B cell (primary cell): ENCODE data around the gene IRF9. TPM values are rescaled to one million over a fixed set of nuclear protein-coding genes. Genes with fewer than 3 reads are reported as not detected.
A peak's percentile ranks its signal among the peaks of the same experiment; 100 is the strongest.

Experiments used
- ATAC-seq: fragments of 200-7000 bp; cut with Tn5 transposase; one replicate; pipeline ENCODE4 v1.10.0; 2021; ENCODE audit warnings: low read depth, mild to moderate bottlenecking, moderate number of reproducible peaks, moderate library complexity
- CTCF ChIA-PET: fragments of 350-600 bp; sonication (Branson Sonifier 250); formaldehyde crosslinking; loops from one replicate; lab custom pipeline; 2021; ENCODE audit warnings: antibody characterized with exemption, inconsistent platforms; lab: Charles Lee
- POLR2A ChIA-PET: fragments of 350-600 bp; sonication (Branson Sonifier 250); formaldehyde crosslinking; loops from one replicate; lab custom pipeline; 2021; ENCODE audit warnings: antibody characterized with exemption; lab: Charles Lee
- DNase-seq: peaks from one replicate; pipeline ENCODE4 v3.0.0; 2013
- H2AFZ ChIP-seq: 2 replicates; pipeline ENCODE4 v1.6.1; 2012; ENCODE audit warnings: mild to moderate bottlenecking, low read depth, low read length; ENCODE audit not compliant: insufficient read depth, poor library complexity, severe bottlenecking
- H3K27ac ChIP-seq, 2 donors: 1 replicate in 1 of 2; 2 replicates in 1 of 2; pipeline ENCODE4 v1.5.1; 2012 to 2013; ENCODE audit warnings: low read length in 2 of 2, mild to moderate bottlenecking in 2 of 2, moderate library complexity in 1 of 2
- H3K27me3 ChIP-seq, 4 experiments: fragments of 200-600 bp in 1 of 4; sonication (generic) in 1 of 4; replicated peaks in 1 of 4; 1 replicate in 2 of 4; 2 replicates in 2 of 4; pipeline versions ENCODE4 v1.6.1 to v1.7.0; 2013 to 2016; ENCODE audit warnings: low read length in 3 of 4, mild to moderate bottlenecking in 2 of 4, mixed read lengths in 1 of 4, moderate library complexity in 1 of 4; ENCODE audit not compliant: insufficient read depth in 4 of 4, control insufficient read depth in 3 of 4; ENCODE audit errors: control extremely low read depth in 1 of 4
- H3K36me3 ChIP-seq, 2 experiments: replicated peaks in 1 of 2; 1 replicate in 1 of 2; 2 replicates in 1 of 2; pipeline versions ENCODE4 v1.6.1 to v1.7.1; 2013; ENCODE audit warnings: low read length in 1 of 2; ENCODE audit not compliant: insufficient read depth in 2 of 2, control insufficient read depth in 1 of 2; ENCODE audit errors: control extremely low read depth in 1 of 2, extremely low read depth in 1 of 2
- H3K4me1 ChIP-seq, 2 donors: fragments of 200-600 bp in 1 of 2; sonication (generic) in 1 of 2; 1 replicate in 1 of 2; 2 replicates in 1 of 2; pipeline versions ENCODE4 v1.5.1 to v1.6.1; 2013 to 2017; ENCODE audit warnings: low read length in 2 of 2; ENCODE audit not compliant: control insufficient read depth in 2 of 2, insufficient read depth in 2 of 2
- H3K4me2 ChIP-seq: replicated peaks from 2 replicates; pipeline ENCODE3; 2012; ENCODE audit warnings: mild to moderate bottlenecking, low read depth, low read length; ENCODE audit not compliant: poor library complexity, severe bottlenecking
- H3K4me3 ChIP-seq, 5 experiments: fragments of 200-600 bp in 1 of 5; sonication (generic) in 1 of 5; 1 replicate in 3 of 5; 2 replicates in 2 of 5; pipeline versions ENCODE4 v1.5.1 to v1.7.0; 2011 to 2016; ENCODE audit warnings: low read length in 4 of 5, mild to moderate bottlenecking in 4 of 5, low read depth in 2 of 5, control low read depth in 1 of 5, moderate library complexity in 1 of 5; ENCODE audit not compliant: insufficient read depth in 1 of 5; ENCODE audit errors: control extremely low read depth in 1 of 5, extremely low read depth in 1 of 5
- H3K79me2 ChIP-seq: fragments of 200-600 bp; sonication (generic); one replicate; pipeline ENCODE4 v1.6.0; 2016; ENCODE audit warnings: low read length; ENCODE audit not compliant: control insufficient read depth, insufficient read depth
- H3K9ac ChIP-seq: fragments of 200-600 bp; sonication (generic); 2 replicates; pipeline ENCODE4 v1.6.1; 2017; ENCODE audit warnings: mild to moderate bottlenecking, low read length, moderate library complexity
- H3K9me3 ChIP-seq, 3 donors: one replicate each; pipeline versions ENCODE4 v1.6.1 to v1.7.1; 2013; ENCODE audit warnings: low read length in 2 of 3; ENCODE audit not compliant: control insufficient read depth in 2 of 3, insufficient read depth in 1 of 3; ENCODE audit errors: control extremely low read depth in 1 of 3
- H4K20me1 ChIP-seq: 2 replicates; pipeline ENCODE4 v1.6.0; 2012; ENCODE audit warnings: mild to moderate bottlenecking, low read length; ENCODE audit not compliant: insufficient read depth, control insufficient read depth, poor library complexity, severe bottlenecking
- H3K27ac Mint-ChIP-seq: one replicate; pipeline ENCODE4 v1.8.0; 2021; ENCODE audit warnings: mixed read lengths
- H3K27me3 Mint-ChIP-seq: one replicate; pipeline ENCODE4 v1.8.0; 2021; ENCODE audit warnings: mixed read lengths
- H3K4me1 Mint-ChIP-seq: one replicate; pipeline ENCODE4 v1.8.0; 2021; ENCODE audit warnings: mixed read lengths
- H3K4me3 Mint-ChIP-seq: one replicate; pipeline ENCODE4 v1.8.0; 2021; ENCODE audit warnings: mixed read lengths
- H3K9me3 Mint-ChIP-seq: one replicate; pipeline ENCODE4 v1.8.0; 2022; ENCODE audit warnings: mixed read lengths; ENCODE audit not compliant: insufficient read depth
- EZH2 ChIP-seq: IDR thresholded peaks from 2 replicates; pipeline ENCODE4 v1.6.1; 2012; ENCODE audit warnings: borderline replicate concordance, low read depth, mild to moderate bottlenecking, moderate library complexity, low read length; ENCODE audit not compliant: insufficient read depth, poor library complexity, severe bottlenecking
- WGBS: methylation state at CpG from one replicate; pipeline ENCODE4 v1.1.5; 2013; ENCODE audit warnings: missing lambda C conversion rate; ENCODE audit not compliant: insufficient coverage; 5-methylcytosine and 5-hydroxymethylcytosine counted together
- intact Hi-C: fragments of 100-400 bp; cut with micrococcal nuclease; formaldehyde crosslinking; loops from one replicate; pipeline ENCODE4 v1.10.0; 2022
- polyA plus RNA-seq: library from polyadenylated mRNA; depleted of rRNA; stranded (reverse); fragments of >200 nt; gene quantifications from 2 replicates; pipeline ENCODE4 v1.2.3, GENCODE V29; 2012
- total RNA-seq, 2 donors: library from RNA; stranded (reverse); fragments of 120-200 nt in 1 of 2; gene quantifications; 1 replicate in 1 of 2; 2 replicates in 1 of 2; pipeline versions ENCODE4 v1.2.3 to v1.2.4, GENCODE V29; 2013 to 2022
- TF ChIP-seq, protein P1 (sequence below): fragments of 200-600 bp; IDR thresholded peaks from one replicate; pipeline ENCODE4 v1.8.0; 2022; ENCODE audit warnings: antibody characterized with exemption, mild to moderate bottlenecking

Gene IRF9
- total and polyA plus RNA-seq, 2 donors (not counting 1 experiment from before 2014, with no cell fraction given), result 191 to 269 TPM

DNA sequence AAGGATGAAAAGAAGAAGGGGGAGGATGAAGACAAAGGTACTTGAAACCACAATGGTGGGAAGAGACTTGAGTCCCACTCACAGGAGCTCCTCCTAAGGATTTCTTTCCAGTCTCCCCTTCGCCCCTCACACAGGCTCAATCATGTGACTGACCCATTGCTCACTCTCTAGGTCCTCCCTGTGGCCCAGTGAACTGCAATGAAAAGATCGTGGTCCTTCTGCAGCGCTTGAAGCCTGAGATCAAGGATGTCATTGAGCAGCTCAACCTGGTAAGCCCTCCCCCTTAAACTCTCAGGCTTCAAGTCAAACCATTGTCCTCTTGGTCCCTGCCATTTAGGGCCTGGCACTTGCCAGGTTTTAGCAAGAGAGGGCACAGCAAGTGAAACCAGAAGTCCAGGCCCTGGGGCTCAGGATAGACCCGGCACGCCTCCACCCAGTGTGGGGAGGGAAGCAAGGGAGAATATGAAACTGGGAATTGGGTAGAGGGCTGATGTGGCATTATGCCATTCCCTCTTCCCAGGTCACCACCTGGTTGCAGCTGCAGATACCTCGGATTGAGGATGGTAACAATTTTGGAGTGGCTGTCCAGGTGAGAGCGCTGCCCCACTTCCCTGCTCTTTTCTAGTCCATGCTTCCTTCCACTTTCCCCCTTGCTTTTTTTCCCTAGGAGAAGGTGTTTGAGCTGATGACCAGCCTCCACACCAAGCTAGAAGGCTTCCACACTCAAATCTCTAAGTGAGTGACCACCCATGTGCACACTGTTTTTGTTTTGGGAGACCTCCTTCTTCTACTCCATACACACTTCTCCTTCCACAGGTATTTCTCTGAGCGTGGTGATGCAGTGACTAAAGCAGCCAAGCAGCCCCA is 23.3 kb upstream of the IRF9 start:
- H3K4me1 Mint-ChIP-seq, result peaks cover 59% of the 10 kb centered on the region
- H2AFZ ChIP-seq, result no peak overlapping the region
- DNase-seq, result no peak
- WGBS, result 100% methylated on average over 4 of the region's 8 CpGs
- no peak for ATAC-seq
- no peaks in the 10 kb centered on the region for H3K9me3 ChIP-seq
- H3K27ac Mint-ChIP-seq, result peak overlapping the region; percentile 56
- no peaks in the 10 kb centered on the region for H3K9me3 Mint-ChIP-seq
- no peaks in the 10 kb centered on the region for H3K27me3 ChIP-seq
- H3K79me2 ChIP-seq, result peaks cover 55% of the 10 kb centered on the region
- peaks cover 28 to 41% of the 10 kb centered on the region in 2 donors for H3K4me1 ChIP-seq
- H3K27me3 Mint-ChIP-seq, result no peaks in the 10 kb centered on the region
- H4K20me1 ChIP-seq, result peaks cover 16% of the 10 kb centered on the region
- ChIA-PET CTCF (interaction anchor here (0.7 to 4.6 kb wide), 9 partner anchors 9 to 196 kb away, joined by 3 to 43 read pairs (median 7); partner anchors contain the start of genes DCAF11, IRF9, NRL and PSME2), POLR2A (interaction anchor here (0.6 to 3.3 kb wide), 5 partner anchors 9 to 56 kb away, joined by 3 to 49 read pairs (median 4); partner anchors contain the start of genes DCAF11, NRL, PSME2 and RNF31)
- no peak overlapping the region for H3K9ac ChIP-seq
- H3K27ac ChIP-seq, result peak overlapping the region in 1 of 2 donors; percentile 97
- H3K4me3 ChIP-seq, result no peak overlapping the region
- peaks cover 0 to 27% of the 10 kb centered on the region in 2 experiments for H3K36me3 ChIP-seq
- intact Hi-C loops, result loop anchor here (2.0 kb wide), 1 partner anchor 57 kb away; no protein-coding TSS in a partner anchor
- H3K4me3 Mint-ChIP-seq, result peak overlapping the region; percentile 92
- no peak for TF ChIP-seq EZH2
- TF ChIP-seq, protein P1, sequence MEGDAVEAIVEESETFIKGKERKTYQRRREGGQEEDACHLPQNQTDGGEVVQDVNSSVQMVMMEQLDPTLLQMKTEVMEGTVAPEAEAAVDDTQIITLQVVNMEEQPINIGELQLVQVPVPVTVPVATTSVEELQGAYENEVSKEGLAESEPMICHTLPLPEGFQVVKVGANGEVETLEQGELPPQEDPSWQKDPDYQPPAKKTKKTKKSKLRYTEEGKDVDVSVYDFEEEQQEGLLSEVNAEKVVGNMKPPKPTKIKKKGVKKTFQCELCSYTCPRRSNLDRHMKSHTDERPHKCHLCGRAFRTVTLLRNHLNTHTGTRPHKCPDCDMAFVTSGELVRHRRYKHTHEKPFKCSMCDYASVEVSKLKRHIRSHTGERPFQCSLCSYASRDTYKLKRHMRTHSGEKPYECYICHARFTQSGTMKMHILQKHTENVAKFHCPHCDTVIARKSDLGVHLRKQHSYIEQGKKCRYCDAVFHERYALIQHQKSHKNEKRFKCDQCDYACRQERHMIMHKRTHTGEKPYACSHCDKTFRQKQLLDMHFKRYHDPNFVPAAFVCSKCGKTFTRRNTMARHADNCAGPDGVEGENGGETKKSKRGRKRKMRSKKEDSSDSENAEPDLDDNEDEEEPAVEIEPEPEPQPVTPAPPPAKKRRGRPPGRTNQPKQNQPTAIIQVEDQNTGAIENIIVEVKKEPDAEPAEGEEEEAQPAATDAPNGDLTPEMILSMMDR, result no peak
- peak overlapping the region; percentile 90 for H3K4me2 ChIP-seq
